ENCODE results near the gene PTGER2. TPM values are rescaled to one million over a fixed set of nuclear protein-coding genes. Genes with fewer than 3 reads are reported as not detected.

PTGER2 gene
- total RNA-seq, 1 donor from 2014 or later = 0.75 TPM

GRCh38 chr14:52303236-52303635, 10.9 kb upstream of the PTGER2 start:
- intact Hi-C loops (cut with DNase I) = loop anchor here (5.0 kb wide), 1 partner anchor 169 kb away; no protein-coding TSS in a partner anchor
- DNase-seq (ENCODE audit: low spot score) = no peak

DNA sequence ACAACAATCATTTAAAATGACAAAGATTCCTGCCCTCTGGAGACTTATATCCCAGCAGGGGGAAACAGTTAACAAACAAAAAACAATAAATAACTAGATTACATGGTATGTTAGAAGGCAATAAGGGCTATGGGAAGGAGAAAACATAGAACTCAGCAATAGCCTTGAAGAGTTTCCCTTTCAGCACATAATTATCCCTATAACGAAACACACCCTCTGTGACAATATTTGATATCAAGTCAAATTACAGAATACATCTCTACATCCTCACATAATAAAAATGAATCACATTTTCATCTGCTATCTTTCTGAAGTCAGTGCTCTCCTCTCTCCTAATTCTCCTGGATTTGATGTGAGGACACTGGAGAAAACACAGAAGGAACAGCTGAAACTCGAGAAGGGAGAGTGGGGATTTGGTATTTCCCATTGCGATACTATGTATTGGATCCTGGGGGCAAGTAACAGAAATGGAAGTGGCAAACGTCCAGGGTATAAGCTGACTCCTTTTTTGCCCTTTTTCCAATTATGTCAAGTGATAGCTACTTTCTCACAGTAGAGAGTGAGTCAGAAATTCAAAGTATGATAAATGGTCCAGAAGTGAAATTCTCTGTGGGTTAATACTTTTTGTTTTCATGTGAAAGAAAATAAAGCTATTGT, 9.7 kb upstream of the PTGER2 start:
- no peak for DNase-seq (ENCODE audit: low spot score)
- intact Hi-C loops (cut with DNase I) = loop anchor here (5.0 kb wide), 1 partner anchor 168 kb away; no protein-coding TSS in a partner anchor

DNA sequence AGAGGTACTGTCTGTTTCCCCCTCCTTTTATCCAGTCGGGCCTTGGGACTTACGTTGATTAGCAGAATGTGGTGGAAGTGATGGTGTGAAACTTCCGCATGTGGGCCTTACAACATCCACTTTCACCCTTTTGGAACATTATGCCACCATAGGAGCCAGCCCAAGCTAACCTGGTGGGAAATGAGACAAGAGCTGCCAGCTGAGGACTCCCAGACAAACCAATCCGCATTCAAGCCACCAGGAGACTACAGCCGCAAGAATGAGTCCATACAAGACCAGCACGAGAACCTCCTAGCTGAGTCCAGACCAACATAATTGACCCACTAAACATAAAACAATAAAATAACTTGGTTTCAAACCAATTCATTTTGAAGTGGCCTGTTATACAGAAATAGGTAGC, 9.1 kb upstream of the PTGER2 start:
- no peak for DNase-seq (ENCODE audit: low spot score)
- intact Hi-C loops (cut with DNase I) = no loop called here

GRCh38 chr14:52307376-52307775, 6.7 kb upstream of the PTGER2 start:
- intact Hi-C loops (cut with DNase I) = no loop called here
- no peak for DNase-seq (ENCODE audit: low spot score)

DNA sequence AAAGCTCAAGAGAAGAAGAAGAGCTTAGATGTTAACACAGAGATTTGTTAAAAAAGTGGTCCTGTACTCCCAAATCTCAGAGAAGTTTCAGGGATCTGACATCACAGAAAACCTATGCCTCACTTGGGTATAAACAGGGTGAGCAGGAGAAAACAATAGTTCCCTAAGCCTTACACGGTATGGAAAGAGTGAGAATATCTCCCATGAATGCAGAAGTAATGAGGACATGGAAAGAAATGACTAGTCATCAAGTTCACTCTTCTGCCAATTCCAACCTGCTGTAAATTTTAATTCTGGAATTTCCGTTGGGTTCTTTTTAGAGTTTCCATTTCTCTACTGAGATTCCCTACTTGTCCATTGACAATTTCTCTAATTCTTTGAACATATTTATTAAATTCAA, 6.2 kb upstream of the PTGER2 start:
- DNase-seq (ENCODE audit: low spot score) = no peak
- intact Hi-C loops (cut with DNase I) = no loop called here

GRCh38 chr14:52310541-52310940, 3.6 kb upstream of the PTGER2 start:
- intact Hi-C loops (cut with DNase I) = no loop called here
- no peak for DNase-seq (ENCODE audit: low spot score)

GRCh38 chr14:52312931-52313355, 1.2 kb upstream of the PTGER2 start:
- intact Hi-C loops (cut with DNase I) = no loop called here

GRCh38 chr14:52313462-52313861, 650 bp upstream of the PTGER2 start:
- intact Hi-C loops (cut with DNase I) = no loop called here

More at GRCh38 chr14:52312931-52313355, 1.2 kb upstream of the PTGER2 start:
- no peak for DNase-seq (ENCODE audit: low spot score)

DNA sequence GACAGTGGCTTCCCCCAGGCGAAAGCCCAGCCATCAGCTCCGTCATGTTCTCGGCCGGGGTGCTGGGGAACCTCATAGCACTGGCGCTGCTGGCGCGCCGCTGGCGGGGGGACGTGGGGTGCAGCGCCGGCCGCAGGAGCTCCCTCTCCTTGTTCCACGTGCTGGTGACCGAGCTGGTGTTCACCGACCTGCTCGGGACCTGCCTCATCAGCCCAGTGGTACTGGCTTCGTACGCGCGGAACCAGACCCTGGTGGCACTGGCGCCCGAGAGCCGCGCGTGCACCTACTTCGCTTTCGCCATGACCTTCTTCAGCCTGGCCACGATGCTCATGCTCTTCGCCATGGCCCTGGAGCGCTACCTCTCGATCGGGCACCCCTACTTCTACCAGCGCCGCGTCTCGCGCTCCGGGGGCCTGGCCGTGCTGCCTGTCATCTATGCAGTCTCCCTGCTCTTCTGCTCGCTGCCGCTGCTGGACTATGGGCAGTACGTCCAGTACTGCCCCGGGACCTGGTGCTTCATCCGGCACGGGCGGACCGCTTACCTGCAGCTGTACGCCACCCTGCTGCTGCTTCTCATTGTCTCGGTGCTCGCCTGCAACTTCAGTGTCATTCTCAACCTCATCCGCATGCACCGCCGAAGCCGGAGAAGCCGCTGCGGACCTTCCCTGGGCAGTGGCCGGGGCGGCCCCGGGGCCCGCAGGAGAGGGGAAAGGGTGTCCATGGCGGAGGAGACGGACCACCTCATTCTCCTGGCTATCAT, 663 bp downstream of the PTGER2 start:
- DNase-seq (ENCODE audit: low spot score) = peak; percentile 82
- intact Hi-C loops (cut with DNase I) = no loop called here

More at GRCh38 chr14:52313462-52313861, 650 bp upstream of the PTGER2 start:
- no peak for DNase-seq (ENCODE audit: low spot score)

GRCh38 chr14:52315355-52315718, 1.2 kb downstream of the PTGER2 start:
- intact Hi-C loops (cut with DNase I) = no loop called here
- DNase-seq (ENCODE audit: low spot score) = no peak

GRCh38 chr14:52318062-52318461, 4.0 kb downstream of the PTGER2 start:
- intact Hi-C loops (cut with DNase I) = no loop called here
- DNase-seq (ENCODE audit: low spot score) = no peak

- no peak for DNase-seq (ENCODE audit: low spot score)
Measured at GRCh38 chr14:52318826-52319645, 4.9 kb downstream of the PTGER2 start.

GRCh38 chr14:52319919-52320318, 5.8 kb downstream of the PTGER2 start:
- intact Hi-C loops (cut with DNase I) = no loop called here
- no peak for DNase-seq (ENCODE audit: low spot score)

More at GRCh38 chr14:52318826-52319645, 4.9 kb downstream of the PTGER2 start:
- intact Hi-C loops (cut with DNase I) = no loop called here

GRCh38 chr14:52325126-52325525, 11.0 kb downstream of the PTGER2 start:
- DNase-seq (ENCODE audit: low spot score) = no peak
- intact Hi-C loops (cut with DNase I) = no loop called here

DNA sequence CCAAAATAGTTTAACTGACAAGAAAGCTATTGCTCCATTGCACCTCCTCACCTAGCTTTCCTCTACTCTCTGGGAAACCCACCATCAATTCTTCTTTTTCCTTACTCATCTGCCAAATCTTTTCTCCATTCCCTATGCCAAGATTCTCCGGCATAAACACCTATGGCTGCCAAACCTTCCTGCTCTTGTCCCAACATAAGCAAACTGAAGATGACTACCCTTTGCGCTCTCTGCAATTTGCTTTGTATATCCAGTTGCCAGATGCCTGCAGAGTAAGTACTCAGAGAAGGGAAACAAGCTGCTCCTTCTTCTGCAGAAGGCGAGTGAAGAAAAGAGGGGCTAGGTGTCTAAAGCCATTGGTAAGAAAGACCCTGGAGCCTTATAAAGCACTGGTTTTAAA, 11.5 kb downstream of the PTGER2 start:
- no peak for DNase-seq (ENCODE audit: low spot score)
- intact Hi-C loops (cut with DNase I) = no loop called here

GRCh38 chr14:52327374-52328226, 13.5 kb downstream of the PTGER2 start:
- intact Hi-C loops (cut with DNase I) = no loop called here
- no peak for DNase-seq (ENCODE audit: low spot score)

GRCh38 chr14:52328276-52328675, 14.2 kb downstream of the PTGER2 start:
- intact Hi-C loops (cut with DNase I) = no loop called here
- no peak for DNase-seq (ENCODE audit: low spot score)

DNA sequence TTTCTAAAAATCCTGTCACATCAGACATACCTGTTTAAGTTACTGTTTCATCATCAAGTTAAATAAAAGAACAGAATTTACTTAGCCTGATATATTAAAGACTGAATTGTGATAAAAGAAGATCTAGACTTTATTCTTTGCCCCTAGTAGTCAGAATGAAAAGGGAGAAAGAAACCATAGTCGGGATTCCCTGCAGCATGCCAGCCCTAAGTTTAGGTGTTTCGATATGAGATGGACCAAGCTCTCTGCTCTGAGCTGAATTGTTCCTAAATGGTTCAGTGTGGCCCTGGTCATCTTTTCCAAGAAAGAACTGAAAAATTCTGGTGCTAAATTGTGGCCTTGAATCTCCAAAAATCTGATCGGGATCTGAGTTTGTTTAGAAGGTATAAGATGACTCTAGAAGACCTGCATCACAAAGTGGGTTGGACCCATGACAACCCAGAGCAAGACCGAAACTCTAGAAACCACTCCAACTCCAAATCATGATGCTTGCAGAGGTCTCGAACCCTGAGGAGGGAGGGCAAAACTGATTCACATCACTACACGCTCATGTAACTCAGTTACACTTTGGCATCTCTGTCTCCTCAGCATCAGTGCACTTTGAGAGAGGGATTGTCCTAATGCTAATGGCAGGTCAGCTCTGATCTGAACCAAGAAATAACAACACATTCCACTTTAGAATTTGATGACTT, 15.7 kb downstream of the PTGER2 start:
- no peak for DNase-seq (ENCODE audit: low spot score)
- intact Hi-C loops (cut with DNase I) = no loop called here

GRCh38 chr14:52332269-52332668, 18.2 kb downstream of the PTGER2 start:
- no peak for DNase-seq (ENCODE audit: low spot score)
- intact Hi-C loops (cut with DNase I) = no loop called here

Data from cardiac septum (tissue), 1 donor.